Brain microvascular endothelial cell (primary cell): ENCODE data around the gene ZBTB3.

Experiments used
- DNase-seq: peaks from one replicate; pipeline ENCODE4 v3.0.0-alpha.2; 2020
- H3K27ac ChIP-seq: fragments of 250-450 bp; sonication (Bioruptor Pico); 2 replicates; pipeline ENCODE4 v1.5.1; 2020; ENCODE audit warnings: mild to moderate bottlenecking, moderate library complexity
- H3K27me3 ChIP-seq: fragments of 250-450 bp; sonication (Bioruptor Pico); replicated peaks from 2 replicates; pipeline ENCODE4 v1.5.1; 2020; ENCODE audit warnings: mild to moderate bottlenecking
- H3K36me3 ChIP-seq: fragments of 250-450 bp; sonication (Bioruptor Pico); replicated peaks from 2 replicates; pipeline ENCODE4 v1.5.1; 2020; ENCODE audit warnings: mild to moderate bottlenecking
- H3K4me3 ChIP-seq: 2 replicates; pipeline ENCODE4 v1.5.1; 2011; ENCODE audit warnings: low read depth, mild to moderate bottlenecking, control low read depth, low read length, moderate library complexity
- CTCF ChIP-seq: IDR thresholded peaks from 2 replicates; pipeline ENCODE4 v1.5.1; 2011; ENCODE audit warnings: low read depth, mild to moderate bottlenecking, moderate library complexity, low read length, control low read depth, inconsistent platforms; ENCODE audit errors: missing control alignments
- in situ Hi-C: cut with HindIII; loops from 2 replicates; pipeline ENCODE4 v1.10.0; 2017; ENCODE audit warnings: low sequenced_read_pairs, low pct_ligation_motif_present

Gene ZBTB3

GRCh38 chr11:62792202-62792575 is 38.2 kb upstream of the ZBTB3 start:
- H3K27ac ChIP-seq, result peak overlapping the region; percentile 7
- in situ Hi-C loops, result no loop called here
- TF ChIP-seq CTCF, result no peak
- peaks cover 67% of the 10 kb centered on the region for H3K36me3 ChIP-seq
- no peaks in the 10 kb centered on the region for H3K27me3 ChIP-seq
- no peak overlapping the region for H3K4me3 ChIP-seq
- no peak for DNase-seq

GRCh38 chr11:62791501-62792201 is 37.7 kb upstream of the ZBTB3 start, which contains the start of gene TMEM223:
TMEM223 (minus strand) TSS chr11:62792006; CDS start chr11:62791994, 12 bp downstream.
- Histone ChIP-seq H3K27me3 (no peaks in the 10 kb centered on the region), H3K4me3 (peak within 1 kb of the TSS; percentile 94), H3K36me3 (peaks cover 62% of the 10 kb centered on the region), H3K27ac (peak within 1 kb of the TSS; percentile 71)
- TF ChIP-seq CTCF, result peak; percentile 12
- peak; percentile 68 for DNase-seq
- in situ Hi-C loops, result no loop called here

- no peak overlapping the region for H3K4me3 ChIP-seq
- no peaks in the 10 kb centered on the region for H3K27me3 ChIP-seq
- peaks cover 42% of the 10 kb centered on the region for H3K36me3 ChIP-seq
- in situ Hi-C loops, result no loop called here
- no peak for DNase-seq
- no peak for TF ChIP-seq CTCF
- H3K27ac ChIP-seq, result no peak overlapping the region
Observed at GRCh38 chr11:62789576-62789975, 35.6 kb upstream of the ZBTB3 start.

- in situ Hi-C loops, result no loop called here
- Histone ChIP-seq H3K27ac (no peak overlapping the region), H3K36me3 (peaks cover 36% of the 10 kb centered on the region), H3K27me3 (no peaks in the 10 kb centered on the region), H3K4me3 (no peak overlapping the region)
- TF ChIP-seq CTCF, result no peak
- no peak for DNase-seq
Observed at GRCh38 chr11:62788991-62789390, 35.0 kb upstream of the ZBTB3 start.

- peak; percentile 80 for TF ChIP-seq CTCF
- H3K36me3 ChIP-seq, result peaks cover 20% of the 10 kb centered on the region
Observed at GRCh38 chr11:62787005-62787759, 33.2 kb upstream of the ZBTB3 start, which contains the start of gene TMEM179B. TMEM179B (plus strand) TSS chr11:62787402; CDS start chr11:62787432, 30 bp downstream.

More at GRCh38 chr11:62787005-62787759, 33.2 kb upstream of the ZBTB3 start, which contains the start of gene TMEM179B:
- Histone ChIP-seq H3K4me3 (peak within 1 kb of the TSS; percentile 90), H3K27me3 (no peaks in the 10 kb centered on the region), H3K27ac (peak within 1 kb of the TSS; percentile 65)
- in situ Hi-C loops, result no loop called here
- DNase-seq, result peak; percentile 98
